ENCODE measurements around the gene PLA2G2A. TPM values are rescaled to one million over a fixed set of nuclear protein-coding genes. Genes with fewer than 3 reads are reported as not detected.

PLA2G2A gene
- total and polyA plus RNA-seq, 4 donors: 0.20 to 0.40 TPM; not detected in 2

DNA sequence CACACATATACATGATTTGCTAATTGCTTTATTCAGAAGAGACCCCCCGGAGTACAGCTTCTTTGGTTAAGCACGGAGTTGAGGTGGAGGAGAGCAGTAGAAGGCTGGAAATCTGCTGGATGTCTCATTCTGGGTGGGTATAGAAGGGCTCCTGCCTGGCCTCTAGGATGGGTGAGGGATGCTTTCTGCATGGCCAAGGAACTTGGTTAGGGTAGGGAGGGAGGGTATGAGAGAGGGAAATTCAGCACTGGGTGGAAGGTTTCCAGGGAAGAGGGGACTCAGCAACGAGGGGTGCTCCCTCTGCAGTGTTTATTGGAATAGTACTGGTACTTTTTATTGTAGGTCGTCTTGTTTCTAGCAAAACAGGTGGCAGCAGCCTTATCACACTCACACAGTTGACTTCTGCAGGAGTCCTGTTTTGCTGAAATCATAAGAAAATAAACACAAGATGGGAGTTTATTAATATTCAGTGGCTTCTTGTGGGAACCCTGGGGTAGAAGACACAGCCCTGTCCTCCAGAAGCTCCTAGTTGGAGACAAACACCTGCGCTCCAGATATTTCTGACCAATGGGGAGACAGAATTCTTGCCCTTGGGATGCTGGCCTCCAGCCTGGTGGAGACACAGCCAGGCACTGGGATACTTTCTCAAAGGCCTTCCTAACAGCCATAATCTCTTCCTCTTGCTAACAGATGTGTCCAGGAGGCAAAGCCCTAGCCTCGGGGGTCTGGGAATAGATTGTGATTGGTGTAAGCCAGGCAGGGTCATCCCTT lies 3.8 kb downstream of the PLA2G2A start:
- 50% methylated on average over 2 of the region's 6 CpGs for WGBS (ENCODE audit: insufficient coverage)
- H3K36me3 ChIP-seq (ENCODE audit: control insufficient read depth, insufficient read depth, low read length): no peaks in the 10 kb centered on the region

DNA sequence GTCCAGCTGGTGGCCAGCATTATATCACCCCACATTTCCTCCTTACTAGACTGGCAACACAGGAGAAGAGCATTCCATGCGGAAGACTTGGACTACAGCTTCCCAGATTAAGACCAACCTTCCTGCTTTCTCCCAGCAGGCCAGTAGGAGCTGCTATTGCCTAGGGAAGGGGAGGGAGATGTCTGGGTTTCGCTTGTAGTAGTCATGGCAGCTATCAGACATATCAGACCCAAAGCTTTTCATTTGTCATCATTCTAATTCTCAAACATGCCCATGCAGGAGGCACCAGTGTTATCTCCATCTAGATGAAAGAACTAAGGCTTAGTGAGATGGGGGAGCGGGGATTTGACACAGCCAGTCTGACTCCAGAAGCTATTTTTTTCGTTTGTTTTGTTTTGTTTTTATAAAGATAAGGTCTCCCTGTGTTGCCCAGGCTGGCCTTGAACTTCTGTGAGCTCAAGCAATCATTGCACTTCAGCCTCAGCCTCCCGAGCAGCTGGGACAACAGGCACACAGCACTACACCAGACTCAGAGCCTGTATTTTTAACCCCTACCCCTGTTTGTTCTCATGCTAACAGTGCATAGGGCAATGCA lies 4.5 kb downstream of the PLA2G2A start:
- DNase-seq (ENCODE audit: low read depth in 4 of 6, low spot score in 6 of 6): peak in 4 of 6 donors; percentile 4 to 66 (median 36)

More for the DNA sequence above, 3.8 kb downstream of the PLA2G2A start:
- Histone ChIP-seq H3K4me3 (ENCODE audit: low read depth, low read length) (no peak overlapping the region), H3K4me1 (ENCODE audit: control insufficient read depth, insufficient read depth, low read length) (no peaks in the 10 kb centered on the region), H3K27me3 (ENCODE audit: control insufficient read depth, insufficient read depth, low read length) (no peaks in the 10 kb centered on the region), H3K27ac (ENCODE audit: low read depth, low read length) (no peak overlapping the region), H3K9me3 (ENCODE audit: control insufficient read depth, insufficient read depth, low read length) (peaks cover 1% of the 10 kb centered on the region)
- DNase-seq (ENCODE audit: low read depth in 4 of 6, low spot score in 6 of 6): no peak

DNA sequence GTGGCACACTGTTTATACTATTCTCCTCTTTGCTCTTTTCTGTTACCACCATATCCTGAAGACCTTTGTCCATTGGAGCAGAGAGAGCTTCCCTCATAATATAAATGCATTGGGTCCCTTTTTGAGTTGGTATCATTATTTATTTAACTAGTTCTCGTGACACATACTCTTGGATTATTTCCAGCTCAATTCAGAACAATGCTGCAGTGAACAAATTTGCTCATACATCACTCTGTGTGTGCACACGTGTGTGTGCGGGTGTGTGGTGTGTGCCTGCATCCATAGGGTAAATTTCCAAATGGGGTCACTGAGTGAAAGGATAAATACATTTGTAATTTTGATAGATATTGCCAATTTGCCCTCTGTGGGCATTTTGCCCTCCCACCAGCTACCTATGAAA lies 5.8 kb downstream of the PLA2G2A start:
- H3K27ac ChIP-seq (ENCODE audit: low read depth, low read length): no peak overlapping the region
- no peaks in the 10 kb centered on the region for H3K36me3 ChIP-seq (ENCODE audit: control insufficient read depth, insufficient read depth, low read length)
- peaks cover 2% of the 10 kb centered on the region for H3K27me3 ChIP-seq (ENCODE audit: control insufficient read depth, insufficient read depth, low read length)
- no peaks in the 10 kb centered on the region for H3K4me1 ChIP-seq (ENCODE audit: control insufficient read depth, insufficient read depth, low read length)
- no peak overlapping the region for H3K4me3 ChIP-seq (ENCODE audit: low read depth, low read length)
- H3K9me3 ChIP-seq (ENCODE audit: control insufficient read depth, insufficient read depth, low read length): peaks cover 1% of the 10 kb centered on the region
- no CpG with 5 or more reads among the region's 3 CpGs for WGBS (ENCODE audit: insufficient coverage)
- peak in 1 of 6 donors; percentile 17 for DNase-seq (ENCODE audit: low read depth in 4 of 6, low spot score in 6 of 6)

More for the DNA sequence above, 4.5 kb downstream of the PLA2G2A start:
- 40% methylated on average over 1 of the region's 5 CpGs for WGBS (ENCODE audit: insufficient coverage)
- H3K27me3 ChIP-seq (ENCODE audit: control insufficient read depth, insufficient read depth, low read length): peaks cover 2% of the 10 kb centered on the region
- H3K27ac ChIP-seq (ENCODE audit: low read depth, low read length): no peak overlapping the region
- H3K4me1 ChIP-seq (ENCODE audit: control insufficient read depth, insufficient read depth, low read length): no peaks in the 10 kb centered on the region
- H3K36me3 ChIP-seq (ENCODE audit: control insufficient read depth, insufficient read depth, low read length): no peaks in the 10 kb centered on the region
- peaks cover 1% of the 10 kb centered on the region for H3K9me3 ChIP-seq (ENCODE audit: control insufficient read depth, insufficient read depth, low read length)
- H3K4me3 ChIP-seq (ENCODE audit: low read depth, low read length): no peak overlapping the region

DNA sequence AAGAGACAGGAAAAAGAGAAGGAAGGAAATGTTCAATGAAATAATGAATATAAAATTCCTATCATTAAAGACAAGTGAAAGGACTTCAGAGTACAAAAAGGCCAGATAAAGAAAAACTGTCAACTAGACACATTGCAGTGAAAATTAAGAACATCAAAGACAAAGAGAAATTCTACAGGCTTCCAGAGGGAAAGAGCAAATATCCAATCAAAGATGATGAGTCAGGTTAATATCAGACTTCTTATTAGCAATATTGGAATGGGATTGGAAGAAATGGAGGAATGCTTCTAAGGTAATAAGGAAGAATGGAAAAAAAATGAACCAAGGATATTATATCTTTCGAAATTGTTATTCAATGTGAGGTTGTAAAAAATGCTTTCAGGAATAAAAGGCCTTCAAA lies 7.8 kb downstream of the PLA2G2A start:
- WGBS (ENCODE audit: insufficient coverage): no CpG with 5 or more reads among the region's 1 CpG
- no peak for DNase-seq (ENCODE audit: low read depth in 4 of 6, low spot score in 6 of 6)
- H3K9me3 ChIP-seq (ENCODE audit: control insufficient read depth, insufficient read depth, low read length): peaks cover 1% of the 10 kb centered on the region

DNA sequence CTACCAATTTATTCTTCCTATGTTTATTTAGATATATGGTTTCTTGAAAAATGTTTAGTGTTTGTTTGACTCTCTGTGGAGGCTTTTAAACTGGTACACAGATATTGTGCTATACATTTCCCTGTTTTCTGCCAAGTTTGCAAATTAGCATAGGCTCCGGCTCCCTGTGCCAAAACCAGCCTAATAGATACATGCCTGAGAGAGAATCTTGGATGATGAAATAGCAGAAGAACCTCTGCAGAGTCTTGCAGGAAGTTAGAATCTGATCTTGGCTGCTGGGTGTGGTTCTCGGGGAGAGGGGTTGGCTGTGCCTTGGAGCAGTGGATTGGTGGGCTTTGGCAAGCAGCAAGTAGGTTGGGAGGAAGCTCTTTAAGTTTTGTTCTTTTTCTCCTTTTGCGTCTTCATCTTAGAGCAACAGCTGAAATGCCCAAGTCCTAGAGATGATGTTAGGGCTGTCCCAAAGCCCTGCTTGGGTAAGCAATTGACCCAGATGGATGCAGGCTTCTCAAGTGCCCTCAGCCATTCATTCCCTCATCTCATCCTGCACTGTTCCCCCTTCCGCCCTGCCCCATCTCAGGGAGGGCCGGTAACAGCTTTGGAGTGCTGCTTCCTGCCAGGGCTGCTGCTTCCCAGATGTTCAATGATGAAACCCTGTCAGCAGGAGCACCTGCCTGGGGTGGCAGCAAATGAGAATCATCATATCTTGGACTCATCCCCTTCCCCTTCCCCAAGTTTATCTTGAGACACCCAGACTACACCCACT lies 9.3 kb downstream of the PLA2G2A start:
- no peak overlapping the region for H3K27ac ChIP-seq (ENCODE audit: low read depth, low read length)
- no peaks in the 10 kb centered on the region for H3K36me3 ChIP-seq (ENCODE audit: control insufficient read depth, insufficient read depth, low read length)
- no peak overlapping the region for H3K4me3 ChIP-seq (ENCODE audit: low read depth, low read length)
- no peak for DNase-seq (ENCODE audit: low read depth in 4 of 6, low spot score in 6 of 6)
- H3K9me3 ChIP-seq (ENCODE audit: control insufficient read depth, insufficient read depth, low read length): peaks cover 1% of the 10 kb centered on the region
- H3K4me1 ChIP-seq (ENCODE audit: control insufficient read depth, insufficient read depth, low read length): no peaks in the 10 kb centered on the region
- H3K27me3 ChIP-seq (ENCODE audit: control insufficient read depth, insufficient read depth, low read length): peaks cover 2% of the 10 kb centered on the region
- WGBS (ENCODE audit: insufficient coverage): 63% methylated on average over 3 of the region's 5 CpGs

More for the DNA sequence above, 7.8 kb downstream of the PLA2G2A start:
- no peak overlapping the region for H3K27ac ChIP-seq (ENCODE audit: low read depth, low read length)
- H3K36me3 ChIP-seq (ENCODE audit: control insufficient read depth, insufficient read depth, low read length): no peaks in the 10 kb centered on the region
- H3K4me1 ChIP-seq (ENCODE audit: control insufficient read depth, insufficient read depth, low read length): no peaks in the 10 kb centered on the region
- no peak overlapping the region for H3K4me3 ChIP-seq (ENCODE audit: low read depth, low read length)
- peaks cover 2% of the 10 kb centered on the region for H3K27me3 ChIP-seq (ENCODE audit: control insufficient read depth, insufficient read depth, low read length)

DNA sequence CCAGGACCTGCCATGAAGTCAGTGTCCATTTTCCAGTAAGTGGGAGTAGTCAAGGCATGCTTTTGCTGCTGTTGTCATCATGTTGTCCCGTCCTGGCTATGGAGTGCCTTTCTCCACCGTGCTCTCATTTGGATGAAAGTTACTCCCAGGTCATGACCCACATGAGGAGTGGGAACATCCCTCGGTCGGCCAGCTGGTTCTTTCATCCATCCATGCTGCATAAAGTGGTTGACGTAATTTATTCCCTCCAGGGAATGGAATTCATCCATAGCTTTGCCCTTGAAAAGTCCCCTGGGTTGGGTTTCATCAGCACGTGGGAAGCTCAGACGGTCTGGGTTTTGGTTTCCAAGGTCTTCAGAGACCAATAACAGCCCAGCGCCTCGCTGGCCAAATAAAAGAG lies 11.6 kb downstream of the PLA2G2A start:
- H3K36me3 ChIP-seq (ENCODE audit: control insufficient read depth, insufficient read depth, low read length): no peaks in the 10 kb centered on the region
- H3K4me3 ChIP-seq (ENCODE audit: low read depth, low read length): no peak overlapping the region
- H3K4me1 ChIP-seq (ENCODE audit: control insufficient read depth, insufficient read depth, low read length): no peaks in the 10 kb centered on the region
- no peak for DNase-seq (ENCODE audit: low read depth in 4 of 6, low spot score in 6 of 6)
- H3K9me3 ChIP-seq (ENCODE audit: control insufficient read depth, insufficient read depth, low read length): peaks cover 3% of the 10 kb centered on the region
- WGBS (ENCODE audit: insufficient coverage): 65% methylated on average over 9 of the region's 9 CpGs
- peaks cover 2% of the 10 kb centered on the region for H3K27me3 ChIP-seq (ENCODE audit: control insufficient read depth, insufficient read depth, low read length)
- H3K27ac ChIP-seq (ENCODE audit: low read depth, low read length): no peak overlapping the region

DNA sequence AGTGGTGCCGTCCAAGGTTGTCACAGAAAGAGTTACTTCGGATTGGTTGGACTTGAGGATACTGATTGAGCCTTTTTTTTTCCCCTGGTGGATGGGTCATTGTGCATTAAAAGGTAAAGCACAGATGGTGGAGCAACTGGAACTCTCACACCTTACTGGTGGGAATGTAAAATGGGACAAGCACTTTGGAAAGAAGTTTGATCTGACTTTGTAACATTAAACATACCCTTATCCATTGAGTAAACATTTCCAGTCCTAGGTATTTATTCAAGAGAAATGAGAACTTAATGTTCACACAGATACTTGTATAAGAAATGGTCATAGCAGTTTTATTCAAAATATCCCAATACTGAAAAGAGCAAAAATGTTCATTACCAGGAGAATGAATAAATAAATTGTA lies 14.9 kb downstream of the PLA2G2A start:
- Histone ChIP-seq H3K4me1 (ENCODE audit: control insufficient read depth, insufficient read depth, low read length) (no peaks in the 10 kb centered on the region), H3K27ac (ENCODE audit: low read depth, low read length) (no peak overlapping the region), H3K27me3 (ENCODE audit: control insufficient read depth, insufficient read depth, low read length) (no peaks in the 10 kb centered on the region), H3K9me3 (ENCODE audit: control insufficient read depth, insufficient read depth, low read length) (peaks cover 2% of the 10 kb centered on the region), H3K4me3 (ENCODE audit: low read depth, low read length) (no peak overlapping the region), H3K36me3 (ENCODE audit: control insufficient read depth, insufficient read depth, low read length) (no peaks in the 10 kb centered on the region)
- no peak for DNase-seq (ENCODE audit: low read depth in 4 of 6, low spot score in 6 of 6)
- WGBS (ENCODE audit: insufficient coverage): 100% methylated on average over 2 of the region's 2 CpGs

DNA sequence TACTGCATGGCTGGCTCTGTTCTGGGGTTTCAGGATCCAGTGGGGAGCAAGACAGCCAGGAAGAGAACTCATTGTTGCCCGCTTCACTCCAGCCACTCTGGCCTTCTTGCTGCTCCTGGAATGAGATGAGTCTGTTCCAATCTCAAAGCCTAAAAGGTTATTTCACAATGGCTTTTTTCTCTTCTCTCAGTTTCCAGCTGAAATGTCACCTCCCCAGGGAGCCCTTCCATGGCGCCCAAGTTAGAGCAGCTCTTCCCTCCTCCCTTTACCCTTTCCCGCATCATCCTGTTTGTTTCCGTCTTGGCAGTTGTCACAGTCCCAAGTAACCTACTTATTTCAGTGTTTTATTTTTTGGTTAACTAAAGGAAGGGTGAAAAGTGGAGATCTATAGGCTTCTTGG lies 15.8 kb downstream of the PLA2G2A start:
- H3K36me3 ChIP-seq (ENCODE audit: control insufficient read depth, insufficient read depth, low read length): no peaks in the 10 kb centered on the region
- no peaks in the 10 kb centered on the region for H3K4me1 ChIP-seq (ENCODE audit: control insufficient read depth, insufficient read depth, low read length)
- H3K27me3 ChIP-seq (ENCODE audit: control insufficient read depth, insufficient read depth, low read length): no peaks in the 10 kb centered on the region
- DNase-seq (ENCODE audit: low read depth in 4 of 6, low spot score in 6 of 6): no peak
- peaks cover 2% of the 10 kb centered on the region for H3K9me3 ChIP-seq (ENCODE audit: control insufficient read depth, insufficient read depth, low read length)
- no peak overlapping the region for H3K4me3 ChIP-seq (ENCODE audit: low read depth, low read length)
- WGBS (ENCODE audit: insufficient coverage): 87% methylated on average over 2 of the region's 4 CpGs
- no peak overlapping the region for H3K27ac ChIP-seq (ENCODE audit: low read depth, low read length)

DNA sequence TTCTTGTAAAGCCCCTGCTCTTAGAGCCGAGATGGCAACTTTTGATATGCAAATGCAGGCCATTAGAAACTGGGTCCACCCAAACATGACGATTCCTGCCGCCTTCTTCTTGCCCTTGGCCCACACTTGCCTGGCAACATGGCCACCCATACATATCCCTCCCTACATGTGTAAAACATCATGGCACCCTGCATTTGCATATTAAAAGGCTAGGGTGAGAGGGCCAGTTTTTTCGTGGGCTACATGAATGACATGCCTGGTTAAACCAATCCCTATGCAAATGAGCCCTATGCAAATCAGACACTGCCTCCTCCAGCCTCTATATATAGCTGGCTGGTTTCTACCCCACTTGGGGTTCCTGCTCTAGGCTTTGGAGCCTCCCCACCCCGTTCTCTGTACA lies 18.8 kb downstream of the PLA2G2A start:
- Histone ChIP-seq H3K27me3 (ENCODE audit: control insufficient read depth, insufficient read depth, low read length) (no peaks in the 10 kb centered on the region), H3K9me3 (ENCODE audit: control insufficient read depth, insufficient read depth, low read length) (peaks cover 2% of the 10 kb centered on the region), H3K27ac (ENCODE audit: low read depth, low read length) (no peak overlapping the region), H3K36me3 (ENCODE audit: control insufficient read depth, insufficient read depth, low read length) (no peaks in the 10 kb centered on the region), H3K4me3 (ENCODE audit: low read depth, low read length) (no peak overlapping the region), H3K4me1 (ENCODE audit: control insufficient read depth, insufficient read depth, low read length) (no peaks in the 10 kb centered on the region)
- 21% methylated on average over 5 of the region's 5 CpGs for WGBS (ENCODE audit: insufficient coverage)
- DNase-seq (ENCODE audit: low read depth in 4 of 6, low spot score in 6 of 6): no peak

Measured in spinal cord (tissue), 10 donors.